SIG-M5 treated with dmso at 0.1 percent for 504 hours (cell line): ENCODE measurements around the gene AIFM3.
A peak's percentile ranks its signal among the peaks of the same experiment; 100 is the strongest.
"Not testable (repeated sequence)": the region's sequence is repeated elsewhere in the genome, so short reads cannot be mapped to it uniquely, and the experiment has no call there.

Experiments used
- DNase-seq: peaks from one replicate; lab custom pipeline; 2025; ENCODE audit not compliant: unreplicated experiment; lab: John Stamatoyannopoulos, UW

Gene AIFM3

DNA sequence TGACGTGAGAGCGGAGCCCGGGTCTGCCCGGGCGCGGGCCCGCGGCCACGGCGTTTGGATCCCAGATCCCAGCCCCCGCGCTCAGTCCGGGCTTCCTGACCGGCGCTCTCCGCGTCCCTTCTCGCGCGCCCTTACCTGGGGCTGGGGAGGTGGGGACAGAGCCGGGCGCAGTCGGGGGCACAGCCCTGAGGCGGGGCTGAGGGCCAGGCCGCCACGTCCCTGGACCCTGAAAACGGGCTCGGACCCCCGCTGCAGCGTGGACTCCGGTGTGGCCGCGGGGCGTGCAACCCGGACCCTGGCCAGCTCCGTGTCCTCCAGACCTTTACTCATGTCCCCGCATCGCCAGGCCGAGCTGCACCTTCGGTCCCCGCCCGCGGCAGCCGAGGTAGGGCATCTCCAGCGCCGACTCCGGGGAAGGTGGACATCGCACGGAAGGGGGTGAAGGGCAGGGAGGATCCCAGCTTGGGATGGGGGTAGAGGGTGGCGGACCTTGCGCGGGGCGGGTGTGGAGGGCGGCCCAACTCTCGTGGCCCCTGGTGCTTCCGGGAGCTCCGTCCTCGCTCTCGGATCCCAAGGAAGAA is 9.9 kb upstream of the AIFM3 start:
- no peak for DNase-seq

DNA sequence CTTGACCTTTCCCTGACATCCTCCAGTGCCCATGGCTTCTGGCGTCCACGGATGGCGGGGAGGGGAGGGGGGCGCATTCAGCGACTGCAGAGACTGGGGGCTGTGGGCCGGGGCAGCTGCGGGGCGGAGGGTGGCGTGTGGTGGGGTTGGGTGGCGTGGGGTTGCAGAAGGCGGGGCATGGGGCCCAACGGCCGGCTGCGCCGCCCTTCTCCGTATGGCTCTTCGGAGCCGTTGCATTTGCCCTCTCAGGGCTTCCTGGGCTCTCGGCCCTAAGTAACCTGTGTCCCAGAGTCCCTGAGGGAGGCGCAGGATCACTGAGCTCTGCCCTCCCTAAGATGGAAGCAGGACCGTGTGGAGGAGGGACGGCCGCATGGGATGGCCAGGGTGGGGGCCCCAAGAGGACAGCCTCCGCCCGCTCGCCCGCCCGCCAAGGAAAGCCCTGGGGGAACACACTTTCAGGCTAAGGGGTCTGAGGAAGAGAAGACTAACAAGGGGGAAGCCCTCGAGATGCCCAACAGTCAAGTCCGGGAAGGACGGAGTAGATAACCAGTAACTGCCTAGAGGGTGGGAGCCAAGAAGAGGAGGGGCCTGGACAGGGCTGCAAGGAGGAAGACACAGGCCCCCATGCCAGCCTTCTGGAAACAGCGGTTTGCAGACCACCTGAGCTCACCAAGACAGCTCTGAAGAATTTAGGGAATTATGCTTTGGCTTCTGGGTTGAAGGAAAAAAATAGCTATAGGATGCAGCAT is 9.2 kb upstream of the AIFM3 start:
- DNase-seq: peak; percentile 26

DNA sequence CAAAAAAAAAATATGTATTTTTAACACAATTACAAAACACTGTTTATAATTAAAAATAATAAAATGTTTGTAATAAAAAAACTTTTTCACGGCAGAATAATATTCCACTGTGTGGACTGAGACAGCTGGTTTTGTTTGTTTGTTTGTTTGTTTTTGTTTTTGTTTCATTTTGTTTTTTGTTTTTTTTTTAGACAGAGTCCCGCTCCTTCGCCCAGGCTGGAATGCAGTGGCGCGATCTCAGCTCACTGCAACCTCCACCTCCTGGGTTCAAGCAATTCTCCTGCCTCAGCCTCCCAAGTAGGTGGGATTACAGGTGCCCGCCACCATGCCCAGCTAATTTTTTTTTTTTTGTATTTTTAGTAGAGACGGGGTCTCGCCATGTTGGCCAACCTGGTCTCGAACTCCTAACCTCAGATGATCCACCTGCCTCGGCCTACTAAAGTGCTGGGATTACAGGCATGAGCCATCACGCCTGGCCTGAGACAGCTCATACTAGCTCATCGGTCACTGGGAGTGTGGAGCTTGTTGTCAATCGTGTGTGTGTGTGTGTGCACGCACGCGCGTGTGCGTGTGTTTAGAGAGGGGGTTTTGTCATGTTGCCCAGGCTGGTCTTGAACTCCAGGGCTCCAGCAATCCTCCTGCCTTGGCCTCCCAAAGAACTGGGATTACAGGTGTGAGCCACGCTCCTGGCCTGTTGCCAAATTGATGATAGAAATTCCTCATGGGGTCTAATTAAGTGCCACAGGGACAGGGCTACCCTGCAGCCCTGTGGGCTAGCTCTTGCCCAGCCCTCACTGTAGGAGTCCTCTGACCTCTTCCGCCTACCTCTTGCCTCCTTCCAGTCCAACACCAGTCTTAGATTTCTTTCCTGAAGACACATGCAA is 7.2 kb upstream of the AIFM3 start:
- DNase-seq: no peak

DNA sequence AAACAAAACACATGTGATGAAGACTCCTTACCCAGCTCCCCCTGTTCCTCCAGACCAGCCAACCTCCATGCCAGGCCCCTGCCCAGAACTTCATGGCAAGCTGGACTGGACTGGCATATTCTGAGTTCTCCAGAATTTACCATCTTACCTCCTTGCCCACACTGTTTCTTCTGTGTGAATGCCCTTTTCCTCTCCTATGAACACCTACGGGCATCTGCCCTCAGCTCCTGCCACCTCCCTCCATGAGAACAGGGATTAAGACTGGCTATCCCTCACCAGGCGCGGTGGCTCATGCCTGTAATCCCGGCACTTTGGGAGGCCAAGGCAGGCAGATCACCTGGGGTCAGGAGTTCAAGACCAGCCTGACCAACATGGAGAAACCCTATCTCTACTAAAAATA is 6.4 kb upstream of the AIFM3 start:
- no peak for DNase-seq

DNA sequence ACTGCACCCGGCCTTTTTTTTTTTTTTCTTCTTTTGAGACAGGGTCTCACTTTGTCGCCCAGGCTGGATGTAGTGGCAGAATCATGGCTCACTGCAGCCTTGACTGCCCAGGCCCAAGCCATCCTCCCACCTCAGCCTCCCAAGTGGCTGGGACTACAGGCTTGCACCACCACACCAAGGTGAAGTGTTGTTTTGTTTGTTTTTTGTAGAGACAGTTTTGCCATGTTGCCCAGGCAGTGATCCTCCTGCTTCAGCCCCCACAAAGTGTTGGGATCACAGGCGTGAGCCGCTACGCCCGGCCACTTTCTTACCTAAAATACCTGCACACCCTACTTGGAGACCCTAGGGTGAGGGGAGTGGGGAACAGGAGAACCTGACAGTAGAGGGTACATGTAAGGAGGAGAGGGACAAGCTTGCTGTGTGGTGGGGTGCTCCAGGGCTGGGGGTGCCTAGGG is 4.5 kb upstream of the AIFM3 start:
- DNase-seq: no peak

DNA sequence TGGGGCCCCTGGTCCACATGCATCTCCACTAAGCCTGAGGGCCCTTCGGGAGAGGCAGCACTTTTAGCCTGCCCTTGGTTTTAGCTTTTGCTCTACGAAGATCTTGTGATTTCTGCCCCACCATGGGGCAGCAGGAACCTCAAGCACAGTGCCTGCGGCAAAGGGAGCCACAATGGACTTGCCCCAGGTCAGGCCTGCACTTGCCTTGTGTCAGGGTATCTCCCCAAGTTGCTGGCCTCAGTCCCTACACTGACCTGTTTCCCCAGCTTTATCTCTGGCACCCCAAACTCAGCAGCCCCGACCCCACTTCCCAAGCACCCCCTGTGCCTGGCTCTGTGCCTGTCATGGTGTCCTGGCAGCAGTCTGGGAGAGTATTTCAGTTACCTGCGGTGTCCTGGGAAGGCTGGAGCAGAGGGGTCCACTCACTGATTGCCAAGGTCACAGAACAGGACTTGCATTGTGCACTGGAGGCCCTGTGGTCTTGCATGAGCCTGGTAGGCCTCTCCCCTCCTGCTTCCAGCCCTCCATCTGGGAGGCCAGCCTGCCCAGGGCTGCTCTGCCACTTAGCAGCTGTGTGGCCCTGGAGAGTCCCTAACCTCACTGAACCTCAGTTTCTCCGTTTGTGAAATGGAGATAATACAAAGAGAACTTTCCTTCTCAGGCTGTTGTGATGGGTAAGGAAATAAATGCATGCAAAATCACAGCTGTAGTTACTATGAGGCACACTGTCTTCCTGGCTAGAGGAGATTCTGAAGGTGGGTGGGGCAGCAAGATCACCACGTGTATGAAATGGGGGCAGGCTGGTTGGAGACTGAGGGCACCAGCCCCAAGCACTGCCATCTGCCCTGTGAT is 3.6 kb upstream of the AIFM3 start:
- DNase-seq: no peak

DNA sequence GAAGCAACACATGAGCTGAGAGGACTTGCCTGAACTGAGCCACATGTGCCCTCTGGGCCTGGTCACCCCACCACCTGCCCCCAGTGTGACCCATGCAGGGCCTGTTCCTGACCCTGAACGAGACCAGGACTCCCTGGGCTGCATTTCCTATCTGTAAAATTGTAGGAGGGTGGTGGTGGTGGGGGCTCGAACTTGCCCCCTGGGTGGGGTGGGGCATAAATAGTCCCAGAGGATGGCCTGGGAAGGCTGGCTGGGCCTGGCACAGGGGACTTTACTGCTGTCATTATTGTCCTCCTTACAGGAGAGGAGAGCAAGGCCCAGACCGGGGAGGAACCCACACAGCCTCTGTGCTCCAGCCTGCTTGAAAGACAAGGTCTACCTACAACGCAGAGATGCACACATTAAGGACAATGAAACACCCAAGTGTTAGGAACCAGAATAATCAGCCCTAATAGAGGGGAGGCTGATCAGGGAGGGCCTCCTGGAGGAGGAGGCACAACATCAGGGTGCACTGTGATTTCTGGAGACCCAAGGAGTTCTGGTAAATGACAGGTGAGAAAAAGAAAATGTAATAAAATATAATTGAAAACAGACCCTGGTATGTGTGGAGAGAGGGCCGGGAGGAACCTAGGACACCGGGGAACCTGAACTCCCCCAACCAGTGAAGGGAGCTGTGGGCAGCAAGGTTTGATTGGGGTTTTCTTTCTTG is 2.8 kb upstream of the AIFM3 start:
- no peak for DNase-seq

DNA sequence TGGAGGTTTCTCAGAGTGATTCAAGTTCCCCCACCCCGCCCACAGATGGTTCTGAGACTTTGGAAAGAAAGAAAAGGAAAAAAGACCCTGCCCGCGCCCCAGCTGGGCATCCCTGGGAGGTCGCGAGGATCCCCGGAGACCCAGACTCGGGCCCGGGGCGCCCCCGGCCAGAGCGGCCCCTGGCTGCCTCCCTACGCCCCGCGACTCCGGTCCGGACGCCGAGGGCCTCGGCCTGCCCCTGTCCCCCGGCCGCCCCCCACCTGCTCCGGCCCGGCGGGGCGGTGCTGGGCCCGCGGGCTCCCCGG is 2.3 kb upstream of the AIFM3 start:
- no peak for DNase-seq

DNA sequence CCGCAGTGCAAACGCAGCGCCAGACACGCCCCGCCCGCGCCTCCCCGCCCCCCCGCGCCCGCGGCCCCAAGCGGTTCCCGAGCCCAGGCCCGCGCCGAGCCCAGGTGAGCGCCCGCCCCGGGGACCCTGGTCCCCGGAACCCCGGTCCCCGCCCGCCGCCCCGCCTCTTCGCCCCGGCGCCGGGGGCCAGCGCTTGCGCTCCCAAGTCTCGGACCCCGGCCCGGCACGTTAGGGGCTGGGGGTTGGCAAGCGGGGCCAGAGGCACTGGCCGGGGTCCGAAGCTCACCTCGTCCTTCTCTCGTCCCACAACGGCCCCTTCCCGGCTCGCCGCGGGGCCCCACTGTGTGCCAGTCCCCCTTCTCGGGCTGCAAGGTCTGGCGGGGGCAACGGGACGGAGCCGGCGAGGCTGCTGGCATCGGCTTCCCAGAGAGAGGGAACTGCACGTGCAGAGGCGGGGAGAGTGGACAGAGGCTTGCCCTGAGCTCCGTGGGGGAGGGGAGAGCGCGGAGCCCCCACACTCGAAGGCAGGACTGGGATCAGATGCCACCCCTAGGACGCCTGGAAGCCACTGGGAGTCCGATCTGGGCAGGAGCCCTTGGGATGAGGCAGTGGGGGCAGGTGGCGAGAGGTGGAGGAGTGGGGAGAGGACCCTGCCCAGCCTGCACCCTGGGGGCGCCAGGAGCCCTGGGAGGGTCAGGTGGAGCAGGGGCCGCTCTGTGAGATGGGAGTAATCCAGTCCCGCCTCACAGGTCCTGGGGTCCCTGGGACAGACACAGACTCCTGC is 1.8 kb upstream of the AIFM3 start:
- DNase-seq: no peak

DNA sequence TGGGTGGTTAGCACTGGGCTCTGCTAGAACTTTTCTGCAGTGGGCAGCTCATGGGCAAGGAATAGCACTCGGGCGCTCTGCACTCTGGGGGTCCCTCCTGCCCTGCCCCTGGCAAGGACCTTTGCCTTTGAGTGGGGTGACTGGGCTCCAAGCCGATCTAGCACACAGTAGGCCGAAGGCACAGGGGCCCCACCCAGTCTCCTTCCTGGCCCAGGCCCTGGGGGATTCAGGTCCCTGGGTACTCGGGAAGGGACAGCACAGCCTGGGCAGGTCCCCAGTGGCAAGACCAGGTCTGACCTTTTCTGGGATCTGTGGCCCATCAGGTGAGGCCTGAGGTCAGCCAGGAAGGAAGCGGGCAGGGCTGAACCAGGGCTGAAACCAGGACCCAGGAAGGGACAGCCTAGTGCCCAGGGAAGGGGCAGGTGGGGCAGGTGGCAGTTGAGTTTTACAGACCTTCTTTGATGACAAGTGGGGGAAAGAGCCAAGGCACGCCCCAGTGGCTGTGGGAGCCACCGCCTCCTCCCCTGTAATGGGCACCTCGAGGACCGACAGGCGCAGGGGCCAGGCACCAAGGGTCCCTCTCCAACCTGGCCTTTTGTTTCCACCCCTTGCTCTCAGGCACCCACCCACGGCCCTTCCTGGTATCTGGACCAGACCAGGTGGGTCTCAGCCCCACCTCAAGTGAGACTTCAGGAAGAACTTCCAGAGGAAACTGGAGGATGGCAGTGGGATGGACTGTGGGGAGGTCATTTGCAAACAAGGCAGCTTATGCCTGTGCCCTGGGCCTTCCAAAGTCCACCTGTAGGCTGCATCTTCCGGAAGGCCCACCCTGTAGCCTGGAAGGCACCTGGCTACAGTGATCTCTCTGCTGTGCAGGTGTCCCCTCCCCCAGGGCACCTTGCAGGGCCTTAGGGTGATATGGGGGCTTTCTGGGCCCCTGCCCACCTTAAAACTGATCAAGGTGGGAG is 883 bp upstream of the AIFM3 start:
- DNase-seq: no peak

DNA sequence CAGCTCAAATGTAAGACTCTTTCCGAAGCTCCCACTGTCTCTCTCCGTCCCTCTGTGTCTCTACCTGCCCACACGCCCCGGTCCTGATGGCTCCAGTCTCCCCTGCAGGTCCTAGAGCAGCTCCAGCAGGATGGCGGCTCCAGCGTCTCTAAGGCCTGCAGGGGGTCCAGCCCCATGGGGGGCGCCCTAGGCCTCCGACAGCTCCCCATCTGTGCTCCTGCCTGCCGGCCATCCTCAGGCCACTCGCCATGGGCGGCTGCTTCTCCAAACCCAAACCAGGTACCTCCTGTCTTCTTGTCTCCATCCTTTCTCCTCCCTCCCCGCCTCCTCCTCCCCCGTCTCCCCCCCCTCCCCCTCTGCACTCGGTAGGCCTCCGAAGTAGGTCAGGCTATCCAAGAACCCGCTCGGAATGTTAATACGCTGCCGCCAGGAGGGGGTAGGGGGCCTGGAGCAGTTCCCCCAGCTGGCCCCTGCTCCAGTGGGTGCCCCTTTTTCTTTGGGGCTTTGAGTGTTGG is 699 bp downstream of the AIFM3 start:
- no peak for DNase-seq

DNA sequence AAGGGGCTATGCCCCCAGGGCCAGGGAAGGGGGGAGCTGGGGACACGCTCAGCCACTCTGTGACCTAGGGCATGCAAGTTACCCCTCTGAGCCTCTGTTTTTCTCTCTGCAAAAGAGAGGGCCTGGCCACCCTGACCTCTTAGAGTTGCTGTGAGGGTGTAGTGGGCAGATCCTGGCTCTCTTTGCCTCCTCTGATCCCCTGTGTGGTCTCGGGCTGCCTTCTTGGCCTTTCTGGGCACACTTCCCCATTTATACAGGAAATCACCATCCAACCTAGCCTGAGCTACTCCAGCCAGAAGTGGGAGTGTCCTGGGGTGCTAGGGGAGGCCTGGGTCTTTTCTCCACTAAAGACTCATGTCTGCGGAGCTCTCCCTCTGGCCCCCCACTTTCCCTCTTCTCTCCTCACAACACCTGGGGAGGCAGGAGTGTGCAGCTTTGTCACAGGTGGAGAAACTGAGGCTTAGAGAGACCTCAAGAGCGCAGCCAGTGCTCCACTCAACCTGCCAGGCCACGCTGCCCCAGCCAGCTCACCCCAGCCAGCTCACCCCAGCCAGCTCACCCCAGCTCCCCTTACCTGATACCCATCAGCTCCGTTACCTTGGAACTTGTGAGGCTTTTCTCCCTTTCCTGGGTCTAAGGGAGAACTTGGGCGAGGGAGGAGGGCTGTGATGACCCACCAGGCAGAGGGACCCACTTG is 1.4 kb downstream of the AIFM3 start:
- peak; percentile 28 for DNase-seq

DNA sequence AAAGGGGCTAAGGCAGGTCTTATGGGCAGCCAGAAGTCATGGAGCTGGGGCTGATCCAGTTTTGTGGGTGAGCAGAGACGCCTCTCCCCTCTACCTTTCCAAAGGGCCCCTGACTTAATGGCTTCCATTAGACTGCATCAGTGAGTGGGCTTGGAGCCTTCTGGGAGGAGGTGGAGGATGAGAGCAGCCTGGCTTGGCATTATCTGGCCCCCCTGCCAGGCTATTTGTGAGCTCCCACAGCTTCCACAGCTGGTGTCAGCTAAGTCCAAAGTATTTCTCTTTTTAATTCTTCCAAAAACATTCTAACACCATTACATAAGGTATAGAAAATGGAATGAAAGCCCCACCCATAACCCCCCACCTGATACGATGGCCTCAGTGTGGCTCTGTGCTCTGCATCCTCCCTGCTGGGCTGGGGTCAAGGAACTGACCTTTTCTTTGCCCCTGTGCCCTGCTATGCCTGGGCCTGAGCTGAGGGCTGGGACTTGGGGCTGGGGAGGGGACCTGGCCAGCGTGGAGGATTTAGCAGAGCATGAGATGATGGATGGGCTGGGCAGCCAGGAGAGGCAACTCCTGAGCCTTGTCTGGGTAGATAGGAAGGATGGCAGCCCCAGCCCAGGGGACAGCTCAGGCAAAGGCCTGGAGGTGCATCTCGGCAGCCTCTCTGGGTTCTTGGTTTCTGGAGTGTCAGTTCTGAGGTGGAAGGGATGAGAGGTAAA is 4.0 kb downstream of the AIFM3 start:
- no peak for DNase-seq

DNA sequence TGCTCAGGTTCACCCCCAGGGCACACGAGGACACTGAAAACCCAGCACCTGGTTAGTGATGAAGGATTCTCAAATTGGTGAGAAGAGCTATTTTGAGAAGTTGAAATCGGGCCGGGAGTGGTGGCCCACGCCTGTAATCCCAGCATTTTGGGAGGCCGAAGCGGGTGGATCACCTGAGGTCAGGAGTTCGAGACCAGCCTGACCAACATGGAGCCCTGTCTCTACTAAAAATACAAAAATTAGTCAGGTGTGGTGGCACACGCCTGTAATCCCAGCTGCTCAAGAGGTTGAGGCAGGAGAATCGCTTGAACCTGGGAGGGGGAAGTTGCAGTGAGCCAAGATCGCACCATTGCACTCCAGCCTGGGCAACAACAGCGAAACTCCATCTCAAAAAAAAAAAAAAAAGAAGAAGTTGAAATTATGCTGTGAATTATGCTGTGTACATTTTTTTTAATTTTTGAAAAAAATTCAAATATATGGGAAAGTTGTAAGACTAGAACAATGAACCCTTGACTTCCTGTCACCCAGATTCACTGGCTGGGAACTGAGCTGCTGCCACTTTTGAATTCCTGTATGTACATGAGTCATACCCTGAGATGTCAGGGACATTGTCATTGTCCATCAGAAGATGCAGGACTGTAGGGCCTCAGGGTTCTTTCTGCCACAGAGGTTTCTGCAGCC is 5.1 kb downstream of the AIFM3 start:
- not testable (repeated sequence) for DNase-seq

DNA sequence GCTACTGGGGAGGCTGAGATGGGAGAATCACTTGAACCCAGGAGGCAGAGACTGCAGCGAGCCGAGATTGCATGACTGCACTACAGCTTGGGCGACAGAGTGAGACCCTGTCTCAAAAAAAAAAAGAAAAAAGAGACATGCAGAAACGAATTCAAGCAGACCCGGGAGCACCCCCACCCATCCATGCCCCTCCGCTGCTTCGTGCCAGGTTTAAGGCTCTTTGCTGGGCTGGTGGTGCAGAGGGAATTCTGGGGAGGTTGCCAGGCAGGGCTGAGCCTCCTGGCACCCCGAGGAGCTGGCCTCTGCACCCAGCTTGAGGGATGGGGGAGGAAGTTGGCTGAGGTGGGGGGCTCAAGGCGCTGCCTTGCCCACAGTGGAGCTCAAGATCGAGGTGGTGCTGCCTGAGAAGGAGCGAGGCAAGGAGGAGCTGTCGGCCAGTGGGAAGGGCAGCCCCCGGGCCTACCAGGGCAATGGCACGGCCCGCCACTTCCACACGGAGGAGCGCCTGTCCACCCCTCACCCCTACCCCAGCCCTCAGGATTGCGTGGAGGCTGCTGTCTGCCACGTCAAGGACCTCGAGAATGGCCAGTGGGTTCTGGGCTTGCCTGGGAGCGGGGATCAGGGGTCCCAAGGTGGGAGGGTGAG is 6.0 kb downstream of the AIFM3 start:
- no peak for DNase-seq

DNA sequence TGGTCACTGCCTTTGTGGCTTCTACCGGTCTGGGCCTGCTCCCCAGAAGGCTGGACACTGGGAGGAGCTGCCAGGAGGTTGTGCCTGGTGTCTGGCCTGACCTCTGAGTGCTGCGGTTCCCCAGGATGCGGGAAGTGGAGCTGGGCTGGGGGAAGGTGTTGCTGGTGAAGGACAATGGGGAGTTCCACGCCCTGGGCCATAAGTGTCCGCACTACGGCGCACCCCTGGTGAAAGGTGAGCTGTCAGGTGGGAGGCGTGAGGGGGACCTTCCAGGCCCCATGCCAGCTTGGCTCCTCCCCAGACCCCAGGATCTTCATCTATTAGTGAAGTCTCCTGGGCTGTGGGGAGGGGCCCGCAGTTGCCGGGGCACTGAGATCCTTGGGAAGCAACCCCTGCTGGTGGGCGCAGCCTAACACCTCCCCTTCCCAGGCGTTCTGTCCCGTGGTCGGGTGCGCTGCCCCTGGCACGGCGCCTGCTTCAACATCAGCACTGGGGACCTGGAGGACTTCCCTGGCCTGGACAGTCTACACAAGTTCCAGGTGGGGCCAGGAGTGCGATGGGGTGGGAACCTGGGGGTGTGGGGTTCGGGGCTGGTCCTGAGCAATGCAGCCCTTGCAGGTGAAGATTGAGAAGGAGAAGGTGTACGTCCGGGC is 6.7 kb downstream of the AIFM3 start:
- no peak for DNase-seq
